Choroid plexus epithelial cell (primary cell): ENCODE measurements around the gene KCNAB1.

ENCODE experiments used
- DNase-seq: peaks from one replicate; pipeline ENCODE4 v3.0.0-alpha.2; 2010; ENCODE audit warnings: low read depth
- H3K4me3 ChIP-seq: 2 replicates; pipeline ENCODE4 v1.5.1; 2011; ENCODE audit warnings: low read depth, mild to moderate bottlenecking, control low read depth, low read length, moderate library complexity
- TF ChIP-seq, protein P1 (sequence below): conservative IDR thresholded peaks from 2 replicates; pipeline ENCODE4 v1.5.1; 2011; ENCODE audit warnings: low read depth, mild to moderate bottlenecking, control low read depth, inconsistent platforms, low read length, moderate library complexity

Gene KCNAB1

DNA sequence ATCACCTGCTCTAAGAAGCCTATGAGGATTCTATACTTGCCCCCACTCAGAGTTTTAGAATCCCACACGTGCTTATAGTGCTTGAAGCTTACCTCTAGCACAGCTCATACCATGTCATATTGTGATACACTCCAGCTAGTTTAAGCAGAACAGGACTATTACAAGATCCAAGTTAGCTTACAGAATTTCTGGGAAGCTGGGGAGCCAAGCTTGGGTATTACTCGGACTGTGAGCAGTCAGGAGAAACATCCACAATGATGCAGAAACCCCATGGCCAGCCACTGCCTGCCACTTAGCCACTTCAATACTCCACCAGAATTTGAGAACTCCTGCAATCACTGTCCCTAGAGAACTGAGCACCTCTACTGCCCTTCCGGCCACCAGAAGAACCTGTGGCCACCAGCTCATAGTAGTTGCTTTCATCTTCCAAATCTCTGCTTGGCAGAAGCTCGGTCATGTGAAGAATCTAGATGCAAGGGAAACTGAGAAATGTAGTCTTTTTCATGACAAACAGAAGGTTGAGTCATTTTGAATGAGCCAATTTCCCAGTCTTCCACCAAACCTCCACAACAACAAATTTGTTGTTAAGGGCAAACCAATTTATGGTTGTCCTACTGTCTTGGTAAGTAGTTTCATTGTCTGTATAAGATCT, 462.3 kb downstream of the KCNAB1 start:
- DNase-seq, result no peak
- H3K4me3 ChIP-seq, result no peak overlapping the region
- TF ChIP-seq, protein P1, sequence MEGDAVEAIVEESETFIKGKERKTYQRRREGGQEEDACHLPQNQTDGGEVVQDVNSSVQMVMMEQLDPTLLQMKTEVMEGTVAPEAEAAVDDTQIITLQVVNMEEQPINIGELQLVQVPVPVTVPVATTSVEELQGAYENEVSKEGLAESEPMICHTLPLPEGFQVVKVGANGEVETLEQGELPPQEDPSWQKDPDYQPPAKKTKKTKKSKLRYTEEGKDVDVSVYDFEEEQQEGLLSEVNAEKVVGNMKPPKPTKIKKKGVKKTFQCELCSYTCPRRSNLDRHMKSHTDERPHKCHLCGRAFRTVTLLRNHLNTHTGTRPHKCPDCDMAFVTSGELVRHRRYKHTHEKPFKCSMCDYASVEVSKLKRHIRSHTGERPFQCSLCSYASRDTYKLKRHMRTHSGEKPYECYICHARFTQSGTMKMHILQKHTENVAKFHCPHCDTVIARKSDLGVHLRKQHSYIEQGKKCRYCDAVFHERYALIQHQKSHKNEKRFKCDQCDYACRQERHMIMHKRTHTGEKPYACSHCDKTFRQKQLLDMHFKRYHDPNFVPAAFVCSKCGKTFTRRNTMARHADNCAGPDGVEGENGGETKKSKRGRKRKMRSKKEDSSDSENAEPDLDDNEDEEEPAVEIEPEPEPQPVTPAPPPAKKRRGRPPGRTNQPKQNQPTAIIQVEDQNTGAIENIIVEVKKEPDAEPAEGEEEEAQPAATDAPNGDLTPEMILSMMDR, result no peak

DNA sequence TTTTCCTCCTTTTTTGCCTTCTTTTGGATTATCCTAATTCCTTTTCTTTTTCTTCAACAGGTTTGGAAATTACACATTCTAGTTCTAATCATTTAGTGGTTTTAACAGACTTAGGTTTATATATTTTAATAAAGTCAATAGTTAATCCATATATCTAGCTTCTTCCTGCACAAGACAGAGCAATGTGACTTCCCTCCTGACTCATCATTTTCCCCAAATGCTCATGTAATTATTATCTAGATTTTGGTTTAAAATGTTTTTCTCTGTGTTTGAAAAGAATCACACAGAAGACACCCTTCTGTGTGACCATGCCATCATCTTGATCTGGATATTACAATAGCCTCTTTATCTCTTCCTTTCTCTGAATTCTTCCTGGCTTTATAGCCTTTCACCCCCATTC, 463.1 kb downstream of the KCNAB1 start:
- TF ChIP-seq, protein P1, result no peak
- no peak overlapping the region for H3K4me3 ChIP-seq
- no peak for DNase-seq

DNA sequence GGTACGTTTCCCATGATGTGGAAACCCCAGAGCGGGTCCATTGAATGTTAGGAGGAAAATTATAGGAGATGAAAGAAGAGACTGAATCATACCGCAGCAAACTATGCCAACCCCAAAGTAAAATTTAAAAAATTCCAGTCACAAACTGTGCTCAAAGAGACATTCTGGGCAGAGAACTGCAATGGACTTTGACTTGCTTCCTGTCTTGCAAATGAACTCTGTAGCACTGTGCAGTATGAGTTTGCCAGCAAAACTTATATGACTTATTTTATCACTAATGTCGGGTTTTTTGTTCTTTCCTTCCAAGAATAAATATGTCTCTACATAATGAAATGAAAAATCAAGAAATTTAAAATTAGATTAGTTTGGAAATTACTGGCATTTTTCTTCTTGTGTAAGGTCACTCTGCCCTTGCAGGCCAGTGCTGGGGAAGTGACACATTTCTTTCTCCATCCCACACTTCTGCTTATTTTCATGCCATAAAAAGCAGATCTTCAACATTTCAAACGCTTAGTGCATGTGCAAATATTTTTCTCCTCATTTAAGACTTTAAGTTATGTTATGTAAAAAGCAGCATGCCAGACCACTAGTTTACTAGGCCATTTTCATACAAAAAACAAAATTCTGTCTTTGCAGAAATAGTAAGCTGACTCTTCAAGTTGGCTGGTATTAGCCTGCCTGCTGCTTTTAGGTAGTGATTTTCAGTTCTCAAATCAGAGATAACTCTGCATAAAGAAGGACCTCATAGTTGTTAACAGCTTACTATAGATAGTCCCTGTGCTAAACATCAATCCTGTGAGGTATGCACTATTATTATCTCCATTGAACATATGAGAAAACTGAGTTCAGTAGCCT, 466.8 kb downstream of the KCNAB1 start:
- H3K4me3 ChIP-seq, result no peak overlapping the region
- DNase-seq, result no peak
- TF ChIP-seq, protein P1, result no peak

GRCh38 chr3:156587760-156588069, 467.3 kb downstream of the KCNAB1 start:
- TF ChIP-seq, protein P1, result no peak
- no peak for DNase-seq
- no peak overlapping the region for H3K4me3 ChIP-seq
